ENCODE results near the gene RGS16. TPM values are rescaled to one million over a fixed set of nuclear protein-coding genes. Genes with fewer than 3 reads are reported as not detected.

The RGS16 gene
- total RNA-seq, 2 donors from 2014 or later: 1.5 to 1.9 TPM

GRCh38 chr1:182622901-182623528, 18.8 kb upstream of the RGS16 start:
- WGBS: 65% methylated on average over 6 of the region's 6 CpGs

GRCh38 chr1:182621906-182622305, 17.7 kb upstream of the RGS16 start:
- no peaks in the 10 kb centered on the region for H3K4me1 ChIP-seq (replicated peaks)
- intact Hi-C loops (cut with DNase I): no loop called here
- no peak for DNase-seq (ENCODE audit: low spot score)

More at GRCh38 chr1:182622901-182623528, 18.8 kb upstream of the RGS16 start:
- Histone ChIP-seq H3K4me3 (no peak overlapping the region), H3K27me3 (replicated peaks; ENCODE audit: insufficient read depth) (no peaks in the 10 kb centered on the region), H3K9me3 (no peaks in the 10 kb centered on the region), H3K36me3 (no peaks in the 10 kb centered on the region), H3K27ac (no peak overlapping the region), H3K4me1 (replicated peaks) (no peaks in the 10 kb centered on the region)
- TF ChIP-seq POLR2A (IDR thresholded peaks at IDR 0.05) (no peak), POLR2AphosphoS5 (IDR thresholded peaks at IDR 0.05) (no peak), CTCF (IDR thresholded peaks at IDR 0.05) (no peak)
- intact Hi-C loops (cut with DNase I): no loop called here
- DNase-seq (ENCODE audit: low spot score): no peak

GRCh38 chr1:182620924-182621585, 16.9 kb upstream of the RGS16 start:
- H3K27me3 ChIP-seq (replicated peaks; ENCODE audit: insufficient read depth): no peaks in the 10 kb centered on the region
- no peaks in the 10 kb centered on the region for H3K9me3 ChIP-seq
- TF ChIP-seq CTCF (IDR thresholded peaks at IDR 0.05): no peak
- TF ChIP-seq POLR2A (IDR thresholded peaks at IDR 0.05): no peak
- no peak for TF ChIP-seq POLR2AphosphoS5 (IDR thresholded peaks at IDR 0.05)
- no peaks in the 10 kb centered on the region for H3K36me3 ChIP-seq
- intact Hi-C loops (cut with DNase I): no loop called here
- peaks cover 3% of the 10 kb centered on the region for H3K4me1 ChIP-seq (replicated peaks)
- H3K27ac ChIP-seq: no peak overlapping the region
- H3K4me3 ChIP-seq: no peak overlapping the region
- no peak for DNase-seq (ENCODE audit: low spot score)

More at GRCh38 chr1:182621906-182622305, 17.7 kb upstream of the RGS16 start:
- Histone ChIP-seq H3K36me3 (no peaks in the 10 kb centered on the region), H3K27ac (no peak overlapping the region), H3K27me3 (replicated peaks; ENCODE audit: insufficient read depth) (no peaks in the 10 kb centered on the region), H3K4me3 (no peak overlapping the region), H3K9me3 (no peaks in the 10 kb centered on the region)
- 95% methylated on average over 2 of the region's 2 CpGs for WGBS
- TF ChIP-seq POLR2A (IDR thresholded peaks at IDR 0.05) (no peak), POLR2AphosphoS5 (IDR thresholded peaks at IDR 0.05) (no peak), CTCF (IDR thresholded peaks at IDR 0.05) (no peak)

- Histone ChIP-seq H3K27me3 (replicated peaks; ENCODE audit: insufficient read depth) (no peaks in the 10 kb centered on the region), H3K36me3 (no peaks in the 10 kb centered on the region), H3K9me3 (no peaks in the 10 kb centered on the region), H3K4me3 (no peak overlapping the region), H3K27ac (no peak overlapping the region), H3K4me1 (replicated peaks) (peaks cover 10% of the 10 kb centered on the region)
- no peak for DNase-seq (ENCODE audit: low spot score)
- WGBS: 54% methylated on average over 6 of the region's 6 CpGs
- no peak for TF ChIP-seq CTCF (IDR thresholded peaks at IDR 0.05)
- no peak for TF ChIP-seq POLR2AphosphoS5 (IDR thresholded peaks at IDR 0.05)
- TF ChIP-seq POLR2A (IDR thresholded peaks at IDR 0.05): no peak
- intact Hi-C loops (cut with DNase I): no loop called here
Observed at GRCh38 chr1:182617734-182618351, 13.7 kb upstream of the RGS16 start.

Data from prostate gland (tissue), 2 donors.